Measurements from ENCODE around the gene PPFIA2. TPM values are rescaled to one million over a fixed set of nuclear protein-coding genes. Genes with fewer than 3 reads are reported as not detected.
"Not testable (repeated sequence)": the region's sequence is repeated elsewhere in the genome, so short reads cannot be mapped to it uniquely, and the experiment has no call there.

Gene PPFIA2
- polyA plus RNA-seq, 3 donors: not detected

DNA sequence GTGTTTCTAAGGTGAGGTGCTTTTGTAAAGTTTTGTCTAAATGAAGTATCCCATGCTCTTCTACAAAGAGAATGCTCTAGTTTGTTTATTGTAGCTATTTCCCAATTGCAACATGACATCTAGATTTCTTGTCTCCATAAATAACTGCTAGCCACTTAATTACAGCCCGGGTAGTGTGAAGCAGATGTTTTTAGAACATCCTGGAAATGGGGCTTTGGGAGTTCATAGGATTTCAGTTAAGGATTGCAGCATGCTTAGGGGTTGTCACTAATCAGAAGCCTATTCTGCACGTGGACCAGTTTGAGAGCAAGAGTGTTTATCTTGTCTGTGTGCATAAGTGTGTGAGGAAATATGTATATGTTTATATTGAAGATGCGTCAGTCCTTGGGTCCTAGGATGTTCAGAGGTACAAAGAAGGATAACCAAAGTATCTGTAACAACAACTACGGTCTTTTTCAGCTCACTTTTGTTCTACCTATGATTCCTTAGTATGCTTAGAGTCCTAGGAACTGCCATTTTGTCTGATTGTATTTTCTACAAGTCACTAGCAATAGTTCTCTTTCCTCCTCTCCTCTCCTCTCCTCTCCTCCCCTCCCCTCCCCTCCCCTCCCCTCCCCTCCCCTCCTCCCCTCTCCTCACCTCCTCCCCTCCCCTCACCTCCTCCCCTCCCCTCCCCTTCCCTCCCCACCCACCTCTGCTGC is 546.0 kb downstream of the PPFIA2 start:
- Mint-ChIP-seq H3K27ac (no peak overlapping the region), H3K36me3 (no peaks in the 10 kb centered on the region), H3K4me3 (no peak overlapping the region), H3K27me3 (ENCODE audit: low read depth in 3 of 3) (peaks cover 0 to 5% (median 3%) of the 10 kb centered on the region in 3 donors), H3K9me3 (peaks cover 0 to 5% (median 2%) of the 10 kb centered on the region in 7 donors), H3K4me1 (no peaks in the 10 kb centered on the region)
- Histone ChIP-seq H3K79me2 (ENCODE audit: insufficient read depth, low read length) (no peaks in the 10 kb centered on the region), H3K4me1 (ENCODE audit: control insufficient read depth in 1 of 2, insufficient read depth in 2 of 2, low read length in 2 of 2) (no peaks in the 10 kb centered on the region), H2AFZ (ENCODE audit: insufficient read depth, low read depth, low read length, poor library complexity, severe bottlenecking) (no peak overlapping the region), H3K27ac (ENCODE audit: low read depth in 1 of 2, low read length in 2 of 2) (no peak overlapping the region), H3K36me3 (replicated peaks in 1 of 2; ENCODE audit: control insufficient read depth in 1 of 2, insufficient read depth in 2 of 2, low read length in 2 of 2) (no peaks in the 10 kb centered on the region), H3K9ac (ENCODE audit: insufficient read depth, low read length, poor library complexity, severe bottlenecking) (no peak overlapping the region), H4K20me1 (ENCODE audit: insufficient read depth, low read length) (no peaks in the 10 kb centered on the region), H3K4me2 (replicated peaks; ENCODE audit: extremely low read depth, low read length, poor library complexity, severe bottlenecking) (no peak overlapping the region), H3K27me3 (ENCODE audit: control insufficient read depth in 2 of 2, insufficient read depth in 2 of 2, low read length in 2 of 2) (no peaks in the 10 kb centered on the region), H3K4me3 (replicated peaks in 1 of 3; ENCODE audit: low read depth in 2 of 3, low read length in 3 of 3) (no peak overlapping the region), H3K9me3 (replicated peaks in 1 of 2; ENCODE audit: control insufficient read depth in 1 of 2, insufficient read depth in 1 of 2, low read length in 2 of 2) (no peaks in the 10 kb centered on the region)
- intact Hi-C loops (cut with micrococcal nuclease): no loop called here
- TF ChIP-seq, protein P1, sequence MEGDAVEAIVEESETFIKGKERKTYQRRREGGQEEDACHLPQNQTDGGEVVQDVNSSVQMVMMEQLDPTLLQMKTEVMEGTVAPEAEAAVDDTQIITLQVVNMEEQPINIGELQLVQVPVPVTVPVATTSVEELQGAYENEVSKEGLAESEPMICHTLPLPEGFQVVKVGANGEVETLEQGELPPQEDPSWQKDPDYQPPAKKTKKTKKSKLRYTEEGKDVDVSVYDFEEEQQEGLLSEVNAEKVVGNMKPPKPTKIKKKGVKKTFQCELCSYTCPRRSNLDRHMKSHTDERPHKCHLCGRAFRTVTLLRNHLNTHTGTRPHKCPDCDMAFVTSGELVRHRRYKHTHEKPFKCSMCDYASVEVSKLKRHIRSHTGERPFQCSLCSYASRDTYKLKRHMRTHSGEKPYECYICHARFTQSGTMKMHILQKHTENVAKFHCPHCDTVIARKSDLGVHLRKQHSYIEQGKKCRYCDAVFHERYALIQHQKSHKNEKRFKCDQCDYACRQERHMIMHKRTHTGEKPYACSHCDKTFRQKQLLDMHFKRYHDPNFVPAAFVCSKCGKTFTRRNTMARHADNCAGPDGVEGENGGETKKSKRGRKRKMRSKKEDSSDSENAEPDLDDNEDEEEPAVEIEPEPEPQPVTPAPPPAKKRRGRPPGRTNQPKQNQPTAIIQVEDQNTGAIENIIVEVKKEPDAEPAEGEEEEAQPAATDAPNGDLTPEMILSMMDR (IDR thresholded peaks at IDR 0.05): no peak
- no peak for DNase-seq
- 88% methylated on average over 2 of the region's 4 CpGs for WGBS (ENCODE audit: insufficient coverage)

DNA sequence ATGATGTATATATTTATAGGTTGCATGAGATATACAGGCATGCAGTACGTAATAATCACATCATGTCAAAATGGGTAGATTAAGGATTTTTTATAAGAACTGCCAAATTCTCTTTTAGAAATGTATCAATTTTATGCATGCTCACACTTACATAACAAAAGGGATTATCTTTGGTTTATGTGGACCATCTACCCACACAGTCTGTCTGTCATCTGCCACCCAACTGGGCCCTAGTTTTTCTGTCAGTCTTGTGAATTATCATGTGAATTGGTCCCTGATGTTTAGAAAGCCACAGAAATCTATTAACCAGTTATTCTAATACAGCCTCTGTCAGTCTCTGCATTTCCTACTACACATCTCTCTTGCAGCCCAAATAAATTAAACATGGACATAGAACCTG is 547.8 kb downstream of the PPFIA2 start:
- WGBS (ENCODE audit: insufficient coverage): no CpG with 5 or more reads among the region's 1 CpG
- Histone ChIP-seq H3K4me3 (replicated peaks in 1 of 3; ENCODE audit: low read depth in 2 of 3, low read length in 3 of 3) (no peak overlapping the region), H3K36me3 (replicated peaks in 1 of 2; ENCODE audit: control insufficient read depth in 1 of 2, insufficient read depth in 2 of 2, low read length in 2 of 2) (no peaks in the 10 kb centered on the region), H3K9me3 (replicated peaks in 1 of 2; ENCODE audit: control insufficient read depth in 1 of 2, insufficient read depth in 1 of 2, low read length in 2 of 2) (no peaks in the 10 kb centered on the region), H3K27ac (ENCODE audit: low read depth in 1 of 2, low read length in 2 of 2) (no peak overlapping the region), H2AFZ (ENCODE audit: insufficient read depth, low read depth, low read length, poor library complexity, severe bottlenecking) (no peak overlapping the region), H3K79me2 (ENCODE audit: insufficient read depth, low read length) (no peaks in the 10 kb centered on the region), H4K20me1 (ENCODE audit: insufficient read depth, low read length) (no peaks in the 10 kb centered on the region), H3K9ac (ENCODE audit: insufficient read depth, low read length, poor library complexity, severe bottlenecking) (no peak overlapping the region), H3K4me1 (ENCODE audit: control insufficient read depth in 1 of 2, insufficient read depth in 2 of 2, low read length in 2 of 2) (no peaks in the 10 kb centered on the region), H3K27me3 (ENCODE audit: control insufficient read depth in 2 of 2, insufficient read depth in 2 of 2, low read length in 2 of 2) (no peaks in the 10 kb centered on the region), H3K4me2 (replicated peaks; ENCODE audit: extremely low read depth, low read length, poor library complexity, severe bottlenecking) (no peak overlapping the region)
- Mint-ChIP-seq H3K27ac (no peak overlapping the region), H3K4me3 (no peak overlapping the region), H3K4me1 (no peaks in the 10 kb centered on the region), H3K27me3 (ENCODE audit: low read depth in 3 of 3) (peaks cover 0 to 3% (median 3%) of the 10 kb centered on the region in 3 donors), H3K36me3 (no peaks in the 10 kb centered on the region), H3K9me3 (peaks cover 0 to 5% (median 2%) of the 10 kb centered on the region in 7 donors)
- DNase-seq: no peak
- TF ChIP-seq, protein P1 (IDR thresholded peaks at IDR 0.05): no peak
- intact Hi-C loops (cut with micrococcal nuclease): no loop called here

DNA sequence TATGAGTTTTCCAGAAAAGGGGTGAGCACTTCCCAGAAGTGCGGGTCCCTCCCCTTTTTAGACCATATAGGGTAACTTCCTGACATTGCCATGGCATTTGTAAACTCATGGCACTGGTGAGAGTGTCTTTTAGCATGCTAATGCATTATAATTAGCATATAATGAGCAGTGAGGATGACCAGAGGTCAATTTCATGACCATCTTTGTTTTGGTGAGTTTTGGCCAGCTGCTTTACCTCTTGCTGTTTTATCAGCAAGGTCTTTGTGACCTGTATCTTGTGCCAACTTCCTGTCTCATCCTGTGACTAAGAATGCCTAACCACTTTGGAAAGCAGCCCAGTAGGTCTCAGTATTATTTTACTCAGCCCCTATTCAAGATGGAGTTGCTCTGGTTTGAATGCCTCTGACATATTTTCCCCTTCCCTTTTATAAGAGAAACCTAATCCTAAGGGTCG is 549.4 kb downstream of the PPFIA2 start:
- H3K27ac Mint-ChIP-seq: not testable (repeated sequence)

More for the DNA sequence above, 549.4 kb downstream of the PPFIA2 start:
- H3K27me3 Mint-ChIP-seq (ENCODE audit: low read depth in 3 of 3); H3K9ac ChIP-seq (ENCODE audit: insufficient read depth, low read length, poor library complexity, severe bottlenecking); H3K36me3 Mint-ChIP-seq; H3K27ac ChIP-seq (ENCODE audit: low read depth in 1 of 2, low read length in 2 of 2); H2AFZ ChIP-seq (ENCODE audit: insufficient read depth, low read depth, low read length, poor library complexity, severe bottlenecking); H3K79me2 ChIP-seq (ENCODE audit: insufficient read depth, low read length); H3K9me3 ChIP-seq (replicated peaks in 1 of 2; ENCODE audit: control insufficient read depth in 1 of 2, insufficient read depth in 1 of 2, low read length in 2 of 2); H3K27me3 ChIP-seq (ENCODE audit: control insufficient read depth in 2 of 2, insufficient read depth in 2 of 2, low read length in 2 of 2); H3K4me2 ChIP-seq (replicated peaks; ENCODE audit: extremely low read depth, low read length, poor library complexity, severe bottlenecking); H3K9me3 Mint-ChIP-seq; H4K20me1 ChIP-seq (ENCODE audit: insufficient read depth, low read length); H3K36me3 ChIP-seq (replicated peaks in 1 of 2; ENCODE audit: control insufficient read depth in 1 of 2, insufficient read depth in 2 of 2, low read length in 2 of 2); DNase-seq; H3K4me3 ChIP-seq (replicated peaks in 1 of 3; ENCODE audit: low read depth in 2 of 3, low read length in 3 of 3); H3K4me3 Mint-ChIP-seq; intact Hi-C loops (cut with micrococcal nuclease); H3K4me1 ChIP-seq (ENCODE audit: control insufficient read depth in 1 of 2, insufficient read depth in 2 of 2, low read length in 2 of 2); H3K4me1 Mint-ChIP-seq: not testable (repeated sequence)
- no CpG with 5 or more reads among the region's 2 CpGs for WGBS (ENCODE audit: insufficient coverage)

All from CD14-positive monocyte (primary cell).